CD14-positive monocyte (primary cell): ENCODE data around the gene FBXO10. TPM values are rescaled to one million over a fixed set of nuclear protein-coding genes. Genes with fewer than 3 reads are reported as not detected.

Experiments used
- DNase-seq, 3 donors: peaks; one replicate each; pipeline ENCODE4 v3.0.0-alpha.2; 2011 to 2022
- H2AFZ ChIP-seq: 2 replicates; pipeline ENCODE4 v1.6.0; 2012; ENCODE audit warnings: mild to moderate bottlenecking, low read depth, low read length, inconsistent platforms; ENCODE audit not compliant: insufficient read depth, poor library complexity, severe bottlenecking
- H3K27ac ChIP-seq, 2 donors: 1 replicate in 1 of 2; 2 replicates in 1 of 2; pipeline ENCODE4 v1.5.1; 2012 to 2013; ENCODE audit warnings: low read length in 2 of 2, control low read depth in 1 of 2, inconsistent platforms in 1 of 2, low read depth in 1 of 2, mild to moderate bottlenecking in 1 of 2
- H3K27me3 ChIP-seq, 2 donors: one replicate each; pipeline versions ENCODE4 v1.6.0 to v1.6.1; 2011 to 2013; ENCODE audit warnings: low read length in 2 of 2; ENCODE audit not compliant: control insufficient read depth in 2 of 2, insufficient read depth in 2 of 2
- H3K36me3 ChIP-seq, 2 donors: replicated peaks in 1 of 2; 1 replicate in 1 of 2; 2 replicates in 1 of 2; pipeline versions ENCODE4 v1.5.1 to v1.6.1; 2012 to 2013; ENCODE audit warnings: low read length in 2 of 2, control low read depth in 1 of 2, inconsistent platforms in 1 of 2, mild to moderate bottlenecking in 1 of 2; ENCODE audit not compliant: insufficient read depth in 2 of 2, control insufficient read depth in 1 of 2
- H3K4me1 ChIP-seq, 2 donors: 1 replicate in 1 of 2; 2 replicates in 1 of 2; pipeline versions ENCODE4 v1.5.1 to v1.6.1; 2012 to 2013; ENCODE audit warnings: low read length in 2 of 2, control low read depth in 1 of 2, inconsistent platforms in 1 of 2, mild to moderate bottlenecking in 1 of 2, moderate library complexity in 1 of 2; ENCODE audit not compliant: insufficient read depth in 2 of 2, control insufficient read depth in 1 of 2
- H3K4me2 ChIP-seq: replicated peaks from 2 replicates; pipeline ENCODE3; 2012; ENCODE audit warnings: low read length, moderate library complexity, mild to moderate bottlenecking; ENCODE audit not compliant: poor library complexity, severe bottlenecking; ENCODE audit errors: extremely low read depth
- H3K4me3 ChIP-seq, 3 experiments: fragments of 200-600 bp in 1 of 3; sonication (generic) in 1 of 3; replicated peaks in 1 of 3; 1 replicate in 2 of 3; 2 replicates in 1 of 3; pipeline ENCODE4 v1.5.1; 2011 to 2013; ENCODE audit warnings: low read length in 3 of 3, mild to moderate bottlenecking in 3 of 3, control low read depth in 2 of 3, low read depth in 2 of 3, inconsistent platforms in 1 of 3, moderate library complexity in 1 of 3
- H3K79me2 ChIP-seq: 2 replicates; pipeline ENCODE4 v1.6.0; 2012; ENCODE audit warnings: mild to moderate bottlenecking, control low read depth, inconsistent platforms, low read length, moderate library complexity; ENCODE audit not compliant: insufficient read depth
- H3K9ac ChIP-seq: 2 replicates; pipeline ENCODE4 v1.6.0; 2017; ENCODE audit warnings: low read length, mild to moderate bottlenecking; ENCODE audit not compliant: insufficient read depth, poor library complexity, severe bottlenecking
- H3K9me3 ChIP-seq, 2 donors: replicated peaks in 1 of 2; 1 replicate in 1 of 2; 2 replicates in 1 of 2; pipeline versions ENCODE4 v1.5.1 to v1.6.1; 2012 to 2013; ENCODE audit warnings: low read length in 2 of 2, control low read depth in 1 of 2; ENCODE audit not compliant: control insufficient read depth in 1 of 2, insufficient read depth in 1 of 2
- H4K20me1 ChIP-seq: 2 replicates; pipeline ENCODE4 v1.6.0; 2012; ENCODE audit warnings: mild to moderate bottlenecking, low read length, control low read depth, moderate library complexity; ENCODE audit not compliant: insufficient read depth
- H3K27ac Mint-ChIP-seq, 7 donors: one replicate each; pipeline ENCODE4 v1.8.0; 2020; ENCODE audit warnings: mild to moderate bottlenecking in 7 of 7, mixed read lengths in 7 of 7, moderate library complexity in 6 of 7, inconsistent platforms in 2 of 7
- H3K27me3 Mint-ChIP-seq, 3 donors: one replicate each; pipeline ENCODE4 v1.8.0; 2021 to 2022; ENCODE audit warnings: low read depth in 3 of 3, mild to moderate bottlenecking in 3 of 3, mixed read lengths in 3 of 3, moderate library complexity in 3 of 3, inconsistent platforms in 1 of 3
- H3K36me3 Mint-ChIP-seq, 2 donors: one replicate each; pipeline ENCODE4 v1.8.0; 2020; ENCODE audit warnings: mixed read lengths in 2 of 2, inconsistent platforms in 1 of 2, mild to moderate bottlenecking in 1 of 2
- H3K4me1 Mint-ChIP-seq: one replicate; pipeline ENCODE4 v1.8.0; 2020; ENCODE audit warnings: mild to moderate bottlenecking, mixed read lengths
- H3K4me3 Mint-ChIP-seq, 2 donors: one replicate each; pipeline ENCODE4 v1.8.0; 2020; ENCODE audit warnings: mild to moderate bottlenecking in 2 of 2, mixed read lengths in 2 of 2, moderate library complexity in 1 of 2
- H3K9me3 Mint-ChIP-seq, 7 donors: one replicate each; pipeline ENCODE4 v1.8.0; 2020 to 2022; ENCODE audit warnings: mixed read lengths in 7 of 7, mild to moderate bottlenecking in 6 of 7, moderate library complexity in 6 of 7, inconsistent platforms in 2 of 7
- CTCF ChIP-seq: fragments of 200-600 bp; IDR thresholded peaks from one replicate; pipeline ENCODE4 v1.8.0; 2022; ENCODE audit warnings: antibody characterized with exemption, mild to moderate bottlenecking
- WGBS: methylation state at CpG from one replicate; pipeline ENCODE4 v1.1.5; 2013; ENCODE audit warnings: missing lambda C conversion rate; ENCODE audit not compliant: insufficient coverage; 5-methylcytosine and 5-hydroxymethylcytosine counted together
- intact Hi-C, 2 donors: fragments of 100-400 bp; cut with micrococcal nuclease; formaldehyde crosslinking; loops; one replicate each; pipeline versions ENCODE4 v1.15.0 to v1.15.1; 2023
- polyA plus RNA-seq, 3 donors: library from polyadenylated mRNA; depleted of rRNA in 1 of 3; unstranded in 2 of 3; stranded (reverse) in 1 of 3; fragments of 300-500 nt in 2 of 3; fragments of >200 nt in 1 of 3; fragmentation: Illumina TruSeq in 2 of 3; gene quantifications; 1 replicate in 2 of 3; 2 replicates in 1 of 3; pipeline ENCODE4 v1.2.3, GENCODE V29; 2012 to 2021

The FBXO10 gene
- polyA plus RNA-seq, 3 donors, result 0.08 to 1.5 TPM; not detected in 1

- Histone ChIP-seq H3K27me3 (peaks cover 3 to 7% of the 10 kb centered on the region in 2 donors), H3K27ac (no peak overlapping the region), H3K9me3 (no peaks in the 10 kb centered on the region), H3K4me3 (no peak overlapping the region), H3K9ac (no peak overlapping the region), H3K79me2 (no peaks in the 10 kb centered on the region), H2AFZ (no peak overlapping the region), H3K4me2 (no peak overlapping the region), H3K36me3 (no peaks in the 10 kb centered on the region), H4K20me1 (no peaks in the 10 kb centered on the region), H3K4me1 (no peaks in the 10 kb centered on the region)
- DNase-seq, result no peak
- H3K4me3 Mint-ChIP-seq, result no peak overlapping the region
- intact Hi-C loops, result no loop called here
- WGBS, result 80% methylated on average over 2 of the region's 6 CpGs
- H3K4me1 Mint-ChIP-seq, result no peaks in the 10 kb centered on the region
- no peaks in the 10 kb centered on the region for H3K9me3 Mint-ChIP-seq
- H3K27ac Mint-ChIP-seq, result peak overlapping the region in 1 of 7 donors; percentile 0
- no peaks in the 10 kb centered on the region for H3K36me3 Mint-ChIP-seq
- peaks cover 5 to 15% (median 15%) of the 10 kb centered on the region in 3 donors for H3K27me3 Mint-ChIP-seq
- TF ChIP-seq CTCF, result no peak
These were observed 33.7 kb upstream of the FBXO10 start for GRCh38 chr9:37609735-37610397.

- no peaks in the 10 kb centered on the region for H3K36me3 Mint-ChIP-seq
- H3K36me3 ChIP-seq, result no peaks in the 10 kb centered on the region
- no peak for DNase-seq
- no peak overlapping the region for H2AFZ ChIP-seq
- peak overlapping the region in 1 of 7 donors; percentile 48 for H3K27ac Mint-ChIP-seq
- no peak overlapping the region for H3K4me2 ChIP-seq
- peaks cover 3 to 7% of the 10 kb centered on the region in 2 donors for H3K27me3 ChIP-seq
- H3K4me3 ChIP-seq, result no peak overlapping the region
- H3K9me3 ChIP-seq, result no peaks in the 10 kb centered on the region
- H3K4me1 ChIP-seq, result no peaks in the 10 kb centered on the region
- no peaks in the 10 kb centered on the region for H3K4me1 Mint-ChIP-seq
- TF ChIP-seq CTCF, result no peak
- H3K9me3 Mint-ChIP-seq, result no peaks in the 10 kb centered on the region
- intact Hi-C loops, result no loop called here
- no peaks in the 10 kb centered on the region for H3K79me2 ChIP-seq
- no peak overlapping the region for H3K4me3 Mint-ChIP-seq
- H3K27me3 Mint-ChIP-seq, result peaks cover 7 to 19% (median 16%) of the 10 kb centered on the region in 3 donors
- H3K9ac ChIP-seq, result no peak overlapping the region
- no peak overlapping the region for H3K27ac ChIP-seq
- no peaks in the 10 kb centered on the region for H4K20me1 ChIP-seq
These were observed 32.1 kb upstream of the FBXO10 start for GRCh38 chr9:37608250-37608649.
